Activated CD4-positive, alpha-beta T cell treated with anti-CD3 and anti-CD28 coated beads for 48 hours (primary cell): ENCODE results near the gene ARAP2.
"Not testable (repeated sequence)": the region's sequence is repeated elsewhere in the genome, so short reads cannot be mapped to it uniquely, and the experiment has no call there.

Experiments
- DNase-seq: peaks from one replicate; pipeline ENCODE4 v3.0.0-alpha.2; 2020

ARAP2 gene

DNA sequence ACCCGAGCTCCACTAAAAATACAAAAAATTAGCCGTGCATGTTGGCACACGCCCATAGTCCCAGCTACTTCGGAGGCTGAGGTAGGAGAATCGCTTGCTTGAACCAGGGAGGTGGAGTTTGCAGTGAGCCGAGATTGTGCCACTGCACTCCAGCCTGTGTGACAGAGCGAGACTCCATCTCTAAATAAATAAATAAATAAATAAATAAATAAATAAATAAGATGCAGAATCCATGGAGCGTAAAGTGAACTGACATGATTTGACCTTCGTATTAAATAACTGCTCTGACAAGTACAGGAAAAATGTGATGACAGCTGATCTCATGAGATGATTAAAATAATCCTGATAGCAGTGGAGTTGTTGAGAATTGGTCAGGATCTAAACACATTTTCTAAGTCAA, 62.0 kb downstream of the ARAP2 start:
- DNase-seq: not testable (repeated sequence)

- no peak for DNase-seq
These were observed 64.1 kb downstream of the ARAP2 start for GRCh38 chr4:36180206-36180605.

DNA sequence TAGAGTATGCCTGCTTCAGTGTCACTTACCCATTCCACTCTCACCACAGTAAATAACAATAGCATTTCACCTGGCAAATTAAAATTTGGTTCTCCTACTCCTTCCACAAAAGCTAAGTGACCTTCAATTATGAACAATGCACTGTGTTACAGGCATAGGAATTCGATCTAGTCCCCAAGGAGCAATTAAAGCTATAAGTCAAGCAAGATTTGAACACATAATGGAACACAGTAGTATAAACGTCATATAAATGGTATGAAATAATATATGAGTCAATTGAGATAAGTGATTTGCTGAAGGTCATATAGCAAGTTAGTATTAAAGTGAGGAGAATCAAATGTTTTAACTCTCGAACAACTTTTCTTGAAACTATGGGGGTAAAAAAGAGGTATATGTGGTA, 65.8 kb downstream of the ARAP2 start:
- DNase-seq: no peak

- DNase-seq: no peak
These were observed 66.4 kb downstream of the ARAP2 start for GRCh38 chr4:36177946-36178345.

GRCh38 chr4:36174570-36174969, 69.7 kb downstream of the ARAP2 start:
- DNase-seq: no peak

GRCh38 chr4:36173905-36174304, 70.4 kb downstream of the ARAP2 start:
- DNase-seq: no peak

- DNase-seq: no peak
These were observed 71.7 kb downstream of the ARAP2 start for GRCh38 chr4:36172656-36173055.

DNA sequence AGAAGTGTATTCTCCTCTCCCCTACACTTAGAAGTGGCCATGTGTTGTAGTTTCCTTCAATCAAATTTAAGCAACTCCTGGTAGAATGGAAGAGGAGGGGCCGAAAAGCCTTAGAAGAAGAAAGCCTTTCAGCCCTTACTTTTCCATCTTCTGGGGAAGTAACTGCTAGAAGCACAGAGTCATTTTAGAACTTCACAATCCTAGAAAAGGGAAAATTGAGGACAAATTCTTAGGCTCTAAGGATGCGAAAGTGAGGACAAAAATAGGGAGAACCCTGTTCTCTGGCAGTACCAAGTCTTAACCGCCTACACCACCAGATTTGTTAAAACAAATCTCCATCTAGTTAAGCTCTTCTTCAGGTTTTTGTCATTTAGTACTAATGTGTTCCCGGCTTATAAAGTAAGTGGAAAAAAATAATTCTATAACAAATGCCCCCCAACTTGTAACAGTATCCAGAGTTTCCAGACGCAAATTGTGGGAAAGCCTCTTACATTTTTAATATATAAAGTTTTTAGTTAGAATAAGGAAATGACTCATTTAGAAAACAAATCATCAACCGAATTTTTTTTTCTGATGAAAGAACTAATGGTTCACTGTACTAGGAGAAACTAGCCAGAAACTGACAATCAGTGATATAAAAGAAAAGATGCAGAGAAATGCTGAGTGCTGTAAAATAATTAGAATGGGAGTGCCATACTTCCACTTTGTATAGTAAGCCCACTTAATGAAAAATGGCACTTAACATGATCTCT, 76.0 kb downstream of the ARAP2 start:
- DNase-seq: no peak

DNA sequence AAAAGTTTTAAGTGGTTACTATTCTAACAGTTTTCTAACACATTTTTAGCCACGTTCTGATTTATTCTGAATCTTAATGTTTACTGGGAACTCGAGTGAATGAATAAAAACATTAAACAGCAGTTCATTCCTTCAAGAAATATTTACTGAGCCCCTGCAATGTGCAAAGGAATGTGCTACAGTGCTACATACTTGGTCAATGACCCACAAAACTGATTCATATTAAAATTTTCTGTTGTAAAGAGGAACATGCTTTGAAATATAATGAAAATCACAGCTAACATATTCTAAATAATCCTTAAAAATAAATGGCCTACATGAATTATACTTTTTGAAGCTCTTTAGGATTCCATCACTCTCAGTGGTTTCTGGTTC, 78.7 kb downstream of the ARAP2 start:
- no peak for DNase-seq

DNA sequence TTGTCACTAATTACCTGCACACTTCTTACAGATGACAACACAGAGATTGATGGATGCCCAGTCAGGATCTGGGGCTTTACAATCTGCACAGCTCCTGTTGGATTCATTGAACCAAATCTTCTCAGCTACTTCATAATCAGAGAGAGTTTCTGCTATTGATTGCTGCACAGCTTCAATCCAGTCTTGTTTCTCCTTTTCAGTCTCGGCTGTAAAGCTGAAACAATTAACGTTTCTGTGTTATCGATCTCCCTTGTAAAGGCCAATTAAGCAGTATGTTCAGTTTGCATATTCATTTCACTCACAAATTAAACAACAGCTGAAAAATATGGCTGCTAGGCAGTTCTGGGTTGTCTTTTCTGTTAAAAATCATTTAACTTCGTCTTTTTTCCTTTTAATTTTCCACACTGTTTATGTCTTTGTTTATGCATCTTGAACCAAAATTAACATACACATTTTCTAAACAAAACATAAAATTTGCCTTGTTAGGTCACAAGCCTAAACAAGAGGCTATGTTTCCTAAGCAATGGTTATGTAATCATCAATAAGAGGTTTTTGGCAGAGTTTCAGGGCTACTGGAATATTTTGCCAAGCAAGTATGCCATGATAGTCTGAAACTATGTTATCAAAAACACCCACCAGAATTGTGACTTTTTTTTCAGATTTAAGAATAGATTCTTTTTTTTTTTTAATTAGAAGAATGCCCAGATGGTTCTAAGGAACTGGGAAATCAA, 79.2 kb downstream of the ARAP2 start:
- DNase-seq: no peak

DNA sequence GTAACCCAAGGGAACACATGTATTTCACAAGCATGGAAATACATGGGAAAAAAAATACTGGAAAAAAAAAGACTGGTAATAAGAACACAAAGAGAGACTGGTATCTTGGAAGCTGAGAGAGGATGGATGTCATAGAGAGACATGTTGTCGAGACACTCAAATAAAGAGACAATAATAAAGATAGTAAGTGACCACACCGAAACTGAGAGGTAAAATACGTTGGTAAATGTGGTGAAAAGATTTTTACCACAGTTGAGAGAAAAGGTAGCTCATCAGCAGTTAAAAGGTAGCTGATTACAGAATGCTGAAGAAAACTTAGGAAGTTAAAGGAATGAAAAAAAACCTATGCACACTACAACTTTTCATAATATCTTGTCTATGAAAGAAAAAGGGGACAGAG, 81.1 kb downstream of the ARAP2 start:
- no peak for DNase-seq

DNA sequence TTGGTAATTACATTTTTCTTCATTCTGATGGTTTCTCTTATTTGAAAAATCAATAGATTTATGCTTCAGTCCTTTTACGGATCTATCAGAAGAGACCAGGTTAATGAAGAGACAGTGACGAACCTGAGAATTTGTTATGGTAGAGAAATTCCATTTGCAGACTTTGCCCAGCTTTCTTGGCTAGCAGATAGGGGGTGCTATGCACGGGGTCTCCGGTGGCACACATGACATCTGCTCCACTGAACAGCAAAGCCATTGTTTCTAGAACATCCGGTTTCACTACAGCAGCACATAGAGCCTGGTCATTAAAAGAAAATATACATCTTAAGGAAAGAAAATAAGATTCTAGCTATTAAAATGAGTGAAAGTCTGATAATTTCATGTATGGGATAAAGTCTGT, 85.1 kb downstream of the ARAP2 start:
- DNase-seq: no peak

DNA sequence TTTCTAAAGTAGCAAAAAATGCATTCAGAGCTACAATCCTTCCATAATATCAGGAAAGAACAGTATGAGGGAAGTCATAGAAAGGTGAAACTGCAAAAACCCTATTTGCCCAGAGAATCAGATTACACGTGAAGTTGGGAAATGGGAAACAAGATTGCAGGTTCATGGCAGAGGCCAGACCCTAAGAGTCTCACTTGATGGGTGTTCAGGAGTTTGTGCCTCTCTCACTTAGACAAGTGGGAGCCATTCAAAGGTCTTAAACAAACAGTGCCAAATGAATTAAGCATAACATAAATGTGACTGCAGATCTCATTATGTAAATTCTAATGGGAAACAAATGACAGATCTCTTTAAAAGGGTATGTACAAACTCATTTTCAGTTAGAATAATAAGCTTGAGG, 91.6 kb downstream of the ARAP2 start:
- no peak for DNase-seq

GRCh38 chr4:36142504-36142903, 101.8 kb downstream of the ARAP2 start:
- DNase-seq: no peak

GRCh38 chr4:36141186-36141585, 103.1 kb downstream of the ARAP2 start:
- DNase-seq: no peak

- DNase-seq: no peak
These were observed 103.9 kb downstream of the ARAP2 start for GRCh38 chr4:36140421-36140820.

- no peak for DNase-seq
These were observed 106.1 kb downstream of the ARAP2 start for GRCh38 chr4:36138220-36138619.

DNA sequence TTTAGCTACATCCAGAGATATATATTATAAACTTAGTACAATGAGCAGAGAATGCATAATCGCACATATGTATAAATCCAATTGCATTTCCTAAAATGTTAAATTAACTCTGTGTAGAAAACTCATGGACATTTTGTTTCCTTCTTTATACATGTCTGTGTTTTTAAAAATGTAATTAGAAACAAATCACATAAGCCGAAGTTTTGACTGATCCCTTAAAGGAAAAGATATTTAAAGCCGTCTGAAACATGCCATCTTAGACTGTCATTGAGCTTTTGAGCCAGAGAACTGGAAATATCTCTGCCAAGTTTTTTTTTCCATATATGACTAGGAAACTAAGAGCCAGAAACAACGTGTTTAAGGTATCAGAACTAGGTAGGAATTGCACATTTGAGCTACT, 107.0 kb downstream of the ARAP2 start:
- DNase-seq: no peak

DNA sequence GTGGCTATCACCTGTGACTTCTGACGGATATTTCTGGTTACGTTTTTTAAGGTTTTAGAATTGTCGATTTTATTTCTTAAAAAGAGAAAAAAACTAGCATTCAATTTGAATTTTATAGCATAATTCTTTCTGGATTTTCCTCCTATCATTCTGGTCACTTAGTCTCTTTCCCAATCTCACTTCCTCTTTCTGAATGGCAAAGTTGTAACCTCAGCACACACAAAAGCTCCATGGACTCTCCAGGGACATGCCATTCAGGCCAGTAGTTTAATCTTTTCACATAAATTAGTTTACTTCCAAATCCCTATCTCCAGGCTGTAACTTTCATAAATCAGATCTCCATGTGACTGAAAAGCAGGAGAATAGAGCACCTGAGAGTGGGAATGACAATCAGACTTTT, 110.7 kb downstream of the ARAP2 start:
- DNase-seq: no peak

GRCh38 chr4:36133086-36133485, 111.2 kb downstream of the ARAP2 start:
- DNase-seq: no peak

DNA sequence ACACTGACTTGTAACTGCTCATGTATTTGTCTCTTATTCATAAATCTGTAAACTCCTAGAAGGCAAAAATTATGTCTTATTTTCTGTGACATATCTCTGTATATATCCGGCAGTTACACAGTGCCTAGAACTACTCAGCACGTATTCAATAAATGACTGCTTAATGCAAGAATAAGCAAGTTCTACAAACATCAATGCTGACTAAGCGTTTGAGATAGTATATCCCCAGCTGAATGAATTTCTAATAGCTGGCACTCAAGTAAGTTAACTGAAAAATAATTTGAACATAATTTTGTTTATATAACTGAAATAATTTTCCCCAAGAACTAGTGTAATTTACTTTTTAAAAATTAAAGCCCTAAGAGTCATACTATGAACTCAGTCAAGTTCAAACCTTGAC, 113.7 kb downstream of the ARAP2 start:
- no peak for DNase-seq

DNA sequence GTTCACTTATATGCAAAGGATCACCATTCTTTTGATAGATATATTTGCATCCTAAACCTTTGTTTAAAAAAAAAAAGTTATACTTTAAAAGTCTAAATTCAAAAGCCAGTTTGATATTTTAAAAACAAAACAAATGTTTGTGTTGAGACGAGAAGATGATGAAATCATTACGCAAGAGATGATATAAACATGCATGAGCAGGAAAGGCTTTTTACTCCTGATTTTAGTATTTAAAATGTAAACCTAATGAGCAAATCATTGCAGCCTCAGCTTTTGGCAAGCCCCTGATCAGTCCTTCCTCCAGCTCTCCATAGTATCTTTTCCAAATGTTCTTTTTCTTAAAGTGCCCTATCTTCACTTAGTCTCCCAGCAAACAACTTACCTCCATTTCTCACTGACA, 115.6 kb downstream of the ARAP2 start:
- DNase-seq: no peak

GRCh38 chr4:36123906-36124305, 120.4 kb downstream of the ARAP2 start:
- DNase-seq: no peak

DNA sequence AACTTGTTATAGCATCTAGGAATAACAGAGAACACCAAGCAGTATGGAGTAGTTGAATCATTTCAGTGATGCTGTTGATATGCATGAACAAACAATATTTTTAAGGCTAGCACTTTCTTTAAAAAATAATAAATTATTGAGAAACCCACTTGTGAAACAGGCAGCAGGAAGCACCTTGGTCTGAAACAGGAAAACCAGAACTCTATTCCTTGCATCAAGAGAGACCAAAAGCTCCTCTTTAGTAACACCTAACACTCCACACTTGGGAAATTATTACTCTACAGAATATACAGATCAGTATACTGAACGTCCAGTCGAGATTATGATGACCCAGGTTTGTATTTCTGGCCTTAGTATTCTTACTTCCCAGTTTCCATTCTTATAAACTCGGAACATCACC, 129.0 kb downstream of the ARAP2 start:
- DNase-seq: no peak

- DNase-seq: no peak
These were observed 133.1 kb downstream of the ARAP2 start for GRCh38 chr4:36111172-36111571.
